Measurements from ENCODE around the gene KIF5A.
"Not testable (repeated sequence)": the region's sequence is repeated elsewhere in the genome, so short reads cannot be mapped to it uniquely, and the experiment has no call there.

KIF5A gene

DNA sequence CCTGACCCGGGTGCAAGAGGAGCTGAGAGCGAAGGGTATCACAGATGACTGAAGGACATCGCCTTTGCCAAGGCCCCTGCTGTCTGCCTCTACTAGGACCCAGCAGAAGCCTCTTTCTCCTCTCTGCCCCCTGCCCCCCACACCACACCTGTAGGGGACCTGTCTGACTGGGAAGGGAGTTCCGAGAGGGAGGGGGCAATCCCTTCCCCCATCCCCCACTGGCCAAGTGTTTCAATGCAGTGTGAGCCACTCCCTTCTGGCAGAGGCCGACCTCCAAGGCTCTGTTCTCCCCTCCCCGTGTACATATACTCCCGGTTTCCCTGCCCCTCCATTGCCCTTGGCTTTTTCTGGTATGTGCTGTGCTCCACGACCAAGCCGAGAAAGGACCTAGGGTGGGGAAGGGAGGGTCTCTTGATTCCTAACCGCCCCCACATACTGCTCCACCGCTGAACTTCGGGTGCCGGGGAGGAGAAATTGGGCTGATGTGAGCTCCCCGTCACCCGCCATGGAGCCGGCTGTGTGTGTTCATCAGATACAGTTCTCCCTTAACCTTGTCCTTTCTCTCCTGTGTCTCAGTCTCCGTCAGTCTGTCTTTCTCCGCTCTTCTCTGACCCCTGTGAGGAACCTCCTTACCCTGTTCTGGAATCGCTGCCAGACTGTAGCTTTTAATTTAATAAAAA is 59.4 kb downstream of the KIF5A start:
- no peak for DNase-seq

DNA sequence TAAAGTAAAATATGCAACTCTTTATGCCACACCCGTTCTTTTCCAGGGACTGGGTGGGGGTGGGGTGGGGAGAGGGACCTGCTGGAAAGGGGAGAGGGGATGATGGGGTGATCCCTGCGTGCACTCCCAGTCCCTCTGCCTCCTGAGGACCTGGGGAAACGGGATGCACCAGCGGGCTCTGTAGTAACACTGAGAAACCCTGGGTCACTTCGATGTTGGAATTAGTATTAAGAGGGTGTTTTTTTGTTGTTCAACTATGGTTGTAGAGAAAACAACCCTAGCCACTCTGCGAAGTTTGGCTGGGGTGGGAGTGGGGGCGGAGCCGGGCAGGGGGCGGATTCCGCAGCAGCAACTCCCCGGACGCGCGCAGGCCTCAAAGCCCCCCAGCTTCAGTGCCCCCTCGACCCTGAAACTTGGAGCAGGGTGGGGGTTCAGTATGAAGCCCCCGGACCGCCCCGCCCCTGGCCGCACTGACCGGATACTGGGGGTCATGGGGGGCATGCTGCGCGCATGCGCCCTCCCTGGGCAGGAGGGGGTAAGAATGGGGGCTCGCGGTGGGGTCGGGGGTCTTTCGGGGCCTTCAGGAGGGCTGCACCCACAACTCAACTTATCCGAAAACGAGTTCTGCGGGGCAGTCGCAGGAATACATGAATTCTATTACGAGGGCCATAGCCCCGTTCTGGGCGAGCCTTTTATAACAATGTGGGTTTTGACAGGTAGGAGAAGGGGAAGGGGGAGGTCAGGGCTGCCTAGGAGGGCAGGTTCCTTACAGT is 60.1 kb downstream of the KIF5A start:
- no peak for DNase-seq

DNA sequence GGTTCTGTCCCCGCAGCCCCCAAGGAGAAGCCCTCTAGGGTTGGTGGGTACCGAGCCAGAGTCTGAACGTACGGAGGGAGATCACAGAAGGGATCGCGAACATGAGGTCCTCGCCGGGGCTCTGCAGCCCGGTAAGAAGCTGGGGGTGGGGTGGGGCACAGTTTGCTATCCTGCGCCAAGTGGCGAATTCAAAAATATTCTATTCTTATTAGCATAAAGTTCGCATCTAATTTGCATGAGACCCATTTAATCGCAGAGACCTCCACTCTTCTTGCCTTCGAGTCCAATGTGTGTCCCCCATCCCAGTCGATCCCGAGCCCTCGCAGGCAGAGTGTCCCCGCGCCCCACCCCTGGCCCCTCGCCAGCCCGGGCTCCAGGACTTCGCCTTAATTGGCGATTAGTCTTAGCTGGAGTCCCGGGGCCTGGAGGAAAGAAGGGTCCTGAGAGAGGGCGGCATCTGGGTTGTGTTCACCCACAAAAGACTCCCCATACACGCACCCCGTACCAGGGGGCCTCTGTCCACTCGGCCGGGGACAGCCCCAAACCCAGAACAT is 60.8 kb downstream of the KIF5A start:
- DNase-seq: no peak

DNA sequence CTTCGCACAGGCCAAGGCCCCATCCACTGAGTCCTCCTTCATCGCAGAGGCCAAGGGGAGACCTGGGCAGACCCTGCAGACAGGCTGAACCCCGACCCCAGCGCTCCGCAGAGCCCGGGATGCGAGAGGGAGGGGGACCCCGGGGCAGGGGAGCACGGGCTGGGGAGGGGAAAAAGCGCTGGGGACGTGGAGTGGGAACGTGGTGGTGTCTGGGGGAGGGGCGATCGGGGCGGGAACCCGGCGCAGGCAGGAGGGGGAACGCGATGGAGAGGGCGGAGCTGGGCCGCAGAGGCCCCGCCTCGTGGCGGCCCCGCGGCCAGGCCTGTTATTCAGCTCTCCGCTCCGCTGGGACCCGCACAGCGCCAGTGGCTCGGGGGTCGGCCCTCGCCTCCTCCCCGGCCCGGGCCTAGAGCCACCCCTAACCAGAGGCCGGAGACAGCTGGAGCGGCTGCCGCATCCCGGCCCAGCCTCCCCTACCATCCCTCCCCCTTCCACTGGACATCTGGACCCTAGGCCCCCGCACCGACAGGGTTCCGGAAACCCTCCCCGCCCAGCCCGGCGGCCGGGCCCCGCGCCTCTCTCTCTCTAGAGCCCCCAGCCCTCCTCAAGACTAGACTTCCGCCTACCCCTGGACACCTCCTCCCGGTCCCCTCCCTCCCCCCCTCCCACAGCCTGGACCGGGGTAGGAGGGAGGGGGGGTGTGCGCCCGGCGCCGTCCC is 61.4 kb downstream of the KIF5A start, which contains the start of gene ARHGEF25:
TSS of gene ARHGEF25 (plus strand) at position 328 of the 719 bp plus-strand sequence. CDS start 460 bp downstream, outside the sequence.
- peak; percentile 24 for DNase-seq

DNA sequence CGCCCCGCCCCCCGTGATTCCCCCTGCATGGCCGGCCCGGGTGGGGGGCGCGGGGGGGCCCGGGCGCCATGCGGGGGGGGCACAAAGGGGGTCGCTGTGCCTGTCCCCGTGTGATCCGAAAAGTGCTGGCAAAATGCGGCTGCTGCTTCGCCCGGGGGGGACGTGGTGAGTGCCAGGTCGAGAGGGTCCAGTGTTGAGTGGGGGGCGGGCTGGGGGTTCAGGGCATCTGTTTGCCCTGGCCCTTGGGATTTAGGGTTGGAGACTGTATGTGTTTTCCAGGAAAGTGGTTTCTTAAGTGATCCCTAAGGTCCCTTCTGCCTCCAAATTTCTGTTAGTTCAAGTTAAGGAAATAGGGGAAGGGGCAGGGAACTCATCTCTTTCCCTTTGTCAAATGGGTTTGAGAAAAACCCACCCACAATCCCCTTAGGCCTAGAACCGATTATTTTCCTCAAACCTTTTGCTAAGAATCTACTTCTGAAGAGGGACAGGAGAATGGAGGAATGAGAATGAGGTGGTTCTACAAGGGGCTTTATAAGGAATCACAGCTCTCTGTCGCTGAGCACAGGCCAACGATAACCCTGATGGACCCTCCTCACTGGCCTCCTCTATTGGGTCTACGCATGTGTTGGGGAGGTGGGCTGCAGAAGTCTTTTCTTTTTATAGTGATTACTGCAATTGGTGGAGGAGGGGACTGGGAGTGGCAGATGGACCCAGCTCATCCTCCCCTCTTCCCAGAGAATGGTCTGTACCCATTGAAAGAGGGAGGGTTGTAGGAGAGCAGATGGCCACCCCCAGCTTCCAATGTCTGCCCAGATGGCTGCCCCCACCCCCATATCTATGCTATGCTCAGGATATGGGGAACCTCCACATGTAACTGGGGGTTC is 62.2 kb downstream of the KIF5A start:
- no peak for DNase-seq

DNA sequence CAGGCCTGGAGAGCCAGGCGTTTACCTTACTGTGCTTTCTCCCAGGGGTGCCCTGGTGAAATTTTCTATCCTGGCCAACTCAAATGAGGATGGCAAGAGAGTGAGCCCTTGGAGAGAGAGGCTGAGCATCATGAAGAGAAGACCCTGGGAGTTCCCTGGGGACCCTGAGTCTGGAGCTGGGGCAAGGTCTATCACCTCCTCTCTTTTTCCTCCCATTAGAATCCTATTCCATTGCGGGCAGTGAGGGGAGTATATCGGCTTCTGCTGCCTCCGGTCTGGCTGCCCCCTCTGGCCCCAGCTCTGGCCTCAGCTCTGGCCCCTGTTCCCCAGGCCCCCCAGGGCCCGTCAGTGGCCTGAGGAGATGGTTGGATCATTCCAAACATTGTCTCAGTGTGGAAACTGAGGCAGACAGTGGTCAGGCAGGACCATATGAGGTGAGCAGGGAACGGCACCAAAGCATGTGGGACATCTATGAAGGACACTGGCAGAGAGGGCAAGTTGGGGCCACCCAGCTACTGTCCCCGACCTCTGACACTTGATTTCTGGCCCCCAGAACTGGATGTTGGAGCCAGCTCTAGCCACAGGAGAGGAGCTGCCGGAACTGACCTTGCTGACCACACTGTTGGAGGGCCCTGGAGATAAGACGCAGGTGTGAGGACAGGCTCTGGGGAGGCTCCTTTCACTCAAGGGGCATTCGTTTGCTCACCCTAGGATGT is 63.0 kb downstream of the KIF5A start:
- no peak for DNase-seq

DNA sequence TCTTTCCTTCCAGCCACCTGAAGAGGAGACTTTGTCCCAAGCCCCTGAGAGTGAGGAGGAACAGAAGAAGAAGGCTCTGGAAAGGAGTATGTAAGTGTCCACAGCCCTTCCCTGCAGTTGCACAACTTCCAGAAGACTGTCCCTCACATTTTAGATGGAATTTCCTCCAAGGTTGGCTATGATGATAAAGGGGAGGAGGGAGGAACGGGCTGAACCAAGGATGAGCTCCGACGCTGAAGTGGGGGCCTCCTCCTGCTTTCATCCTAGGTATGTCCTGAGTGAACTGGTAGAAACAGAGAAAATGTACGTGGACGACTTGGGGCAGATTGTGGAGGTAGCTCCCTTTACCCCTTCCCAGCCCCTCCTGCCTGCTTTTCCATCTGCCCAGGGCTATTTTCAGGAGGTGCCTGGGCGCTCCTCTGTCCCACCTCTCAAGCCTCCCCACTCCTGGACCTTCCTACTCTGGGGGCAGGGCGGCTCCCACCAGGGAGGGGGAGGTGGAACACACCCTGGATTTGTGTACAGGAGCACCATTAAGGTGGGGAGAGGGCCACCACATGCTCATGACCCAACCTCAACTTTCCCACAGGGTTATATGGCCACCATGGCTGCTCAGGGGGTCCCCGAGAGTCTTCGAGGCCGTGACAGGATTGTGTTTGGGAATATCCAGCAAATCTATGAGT is 63.7 kb downstream of the KIF5A start:
- DNase-seq: no peak

DNA sequence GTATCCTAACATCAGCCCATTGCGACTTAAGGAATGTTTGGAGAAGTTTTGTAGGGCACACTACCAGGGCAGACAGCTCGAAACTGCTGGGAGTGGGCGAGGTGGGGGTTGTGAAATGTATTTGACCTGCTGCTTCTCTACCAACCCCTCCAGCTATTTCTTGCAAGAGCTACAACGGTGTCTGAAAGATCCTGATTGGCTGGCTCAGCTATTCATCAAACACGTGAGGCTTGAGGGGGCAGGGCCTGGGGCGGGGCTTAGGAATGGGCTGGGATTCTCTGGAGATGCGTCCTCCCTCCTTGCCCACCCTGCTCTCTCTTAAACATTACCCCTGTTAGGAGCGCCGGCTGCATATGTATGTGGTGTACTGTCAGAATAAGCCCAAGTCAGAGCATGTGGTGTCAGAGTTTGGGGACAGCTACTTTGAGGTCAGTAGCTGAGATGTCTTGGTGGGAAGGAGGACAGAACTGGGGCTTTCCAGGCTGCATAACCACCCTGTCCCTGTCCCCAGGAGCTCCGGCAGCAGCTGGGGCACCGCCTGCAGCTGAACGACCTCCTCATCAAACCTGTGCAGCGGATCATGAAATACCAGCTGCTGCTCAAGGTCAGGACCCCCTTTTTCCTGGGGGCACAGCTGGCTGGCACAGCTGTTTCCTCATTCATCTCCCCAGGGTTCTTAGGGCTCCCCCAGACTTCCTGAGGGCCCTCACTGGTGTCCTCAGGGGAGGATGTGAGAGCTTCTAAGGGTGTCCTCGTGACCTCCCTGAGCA is 64.5 kb downstream of the KIF5A start:
- no peak for DNase-seq

DNA sequence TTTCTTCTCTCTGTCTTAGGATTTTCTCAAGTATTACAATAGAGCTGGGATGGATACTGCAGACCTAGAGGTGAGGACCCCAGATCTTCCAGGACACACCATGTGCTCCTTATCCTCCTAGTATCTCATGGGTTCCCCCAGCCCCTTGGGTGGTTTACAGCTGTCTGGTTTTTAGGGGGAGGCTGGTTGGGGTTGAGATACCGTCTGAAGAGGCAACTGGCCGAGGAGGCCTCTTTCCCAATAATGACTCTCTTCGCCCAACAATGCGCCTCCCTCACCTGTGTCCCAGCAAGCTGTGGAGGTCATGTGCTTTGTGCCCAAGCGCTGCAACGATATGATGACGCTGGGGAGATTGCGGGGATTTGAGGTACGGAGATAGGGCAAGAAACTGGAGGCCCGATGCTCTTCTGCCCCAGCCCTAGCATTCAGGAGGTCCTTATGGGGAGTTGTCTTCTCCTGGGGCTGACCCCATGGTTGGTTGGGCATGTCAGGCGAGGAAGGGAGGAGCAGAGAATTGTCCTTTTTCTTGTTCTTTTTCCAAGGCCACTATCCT is 65.2 kb downstream of the KIF5A start:
- no peak for DNase-seq

DNA sequence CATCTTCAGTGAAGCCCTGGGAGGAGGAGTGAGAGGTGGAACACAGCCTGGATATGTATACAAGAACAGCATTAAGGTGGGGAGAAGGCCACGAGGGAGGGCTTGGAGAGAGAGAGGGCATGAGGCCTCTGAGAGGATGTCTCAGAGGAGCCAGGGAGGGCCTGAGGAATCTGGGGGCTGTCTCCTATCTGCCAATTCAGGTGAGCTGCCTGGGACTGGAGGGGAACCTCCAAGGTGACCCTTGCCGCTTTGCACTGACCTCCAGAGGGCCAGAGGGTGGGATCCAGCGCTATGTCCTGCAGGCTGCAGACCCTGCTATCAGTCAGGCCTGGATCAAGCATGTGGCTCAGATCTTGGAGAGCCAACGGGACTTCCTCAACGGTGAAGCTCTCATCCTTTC is 65.8 kb downstream of the KIF5A start:
- DNase-seq: no peak

DNA sequence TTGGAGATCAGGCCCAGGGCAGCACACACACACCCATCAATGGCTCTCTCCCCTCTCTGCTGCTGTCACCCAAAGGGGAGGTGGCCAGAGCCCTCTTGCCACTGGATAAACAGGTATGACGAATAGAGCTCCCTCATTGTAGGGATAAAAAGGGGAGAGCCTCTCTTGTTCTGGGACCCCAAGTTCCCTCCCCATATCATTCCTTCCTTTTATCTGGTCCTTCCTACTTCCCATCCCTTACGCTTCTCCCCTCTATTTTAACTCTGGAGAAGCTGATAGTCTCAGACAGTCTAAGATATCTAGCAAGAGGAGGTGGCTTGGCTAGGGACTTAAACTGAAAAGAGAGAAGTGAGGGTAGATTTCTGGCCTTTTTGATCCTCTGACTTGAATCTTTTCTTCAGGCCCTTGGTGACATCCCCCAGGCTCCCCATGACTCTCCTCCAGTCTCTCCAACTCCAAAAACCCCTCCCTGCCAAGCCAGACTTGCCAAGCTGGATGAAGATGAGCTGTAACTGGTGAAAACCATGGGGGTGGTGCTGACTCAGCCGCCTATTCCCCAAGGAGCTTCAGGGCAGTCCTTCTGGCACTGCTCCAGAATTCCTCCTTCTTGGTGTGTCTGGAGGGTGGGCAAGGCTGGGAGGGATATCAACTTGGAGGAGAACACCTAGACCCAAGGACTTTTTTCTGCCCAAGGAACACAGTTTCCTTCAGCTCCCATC is 66.7 kb downstream of the KIF5A start:
- no peak for DNase-seq

DNA sequence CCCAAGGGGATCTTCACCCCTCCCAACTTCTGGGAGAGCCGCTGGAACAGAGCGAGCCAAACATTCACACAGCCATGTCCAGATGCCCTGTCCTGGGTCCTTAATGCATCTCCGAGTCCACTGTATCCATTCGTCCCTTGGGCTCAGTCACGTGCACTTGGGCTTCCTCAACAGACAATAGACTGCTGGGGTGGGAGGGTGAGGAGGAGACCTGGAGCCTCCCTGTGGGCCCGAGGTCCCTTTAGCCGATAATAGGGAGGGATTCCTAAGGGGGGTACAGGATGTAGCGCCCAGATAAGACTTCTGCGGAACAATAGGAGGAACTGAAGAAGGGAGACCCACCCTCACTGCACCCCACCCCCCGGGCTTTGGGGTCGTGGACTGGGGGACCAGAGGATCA is 68.1 kb downstream of the KIF5A start:
- DNase-seq: no peak

DNA sequence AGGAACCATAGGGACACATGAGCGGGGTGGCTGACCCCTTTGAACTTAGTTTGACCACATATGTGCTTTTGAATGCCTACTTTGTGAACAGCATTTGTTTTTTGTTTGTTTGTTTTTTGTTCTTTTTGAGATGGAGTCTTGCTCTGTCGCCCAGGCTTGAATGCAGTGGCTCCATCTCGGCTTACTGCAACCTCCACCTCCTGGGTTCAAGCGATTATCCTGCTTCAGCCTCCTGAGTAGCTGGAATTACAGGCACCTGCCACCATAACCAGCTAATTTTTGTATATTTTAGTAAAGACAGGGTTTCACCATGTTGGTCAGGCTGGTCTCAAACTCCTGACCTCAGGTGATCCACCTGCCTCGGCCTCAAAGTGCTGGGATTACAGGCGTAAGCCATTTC is 68.6 kb downstream of the KIF5A start:
- DNase-seq: not testable (repeated sequence)

DNA sequence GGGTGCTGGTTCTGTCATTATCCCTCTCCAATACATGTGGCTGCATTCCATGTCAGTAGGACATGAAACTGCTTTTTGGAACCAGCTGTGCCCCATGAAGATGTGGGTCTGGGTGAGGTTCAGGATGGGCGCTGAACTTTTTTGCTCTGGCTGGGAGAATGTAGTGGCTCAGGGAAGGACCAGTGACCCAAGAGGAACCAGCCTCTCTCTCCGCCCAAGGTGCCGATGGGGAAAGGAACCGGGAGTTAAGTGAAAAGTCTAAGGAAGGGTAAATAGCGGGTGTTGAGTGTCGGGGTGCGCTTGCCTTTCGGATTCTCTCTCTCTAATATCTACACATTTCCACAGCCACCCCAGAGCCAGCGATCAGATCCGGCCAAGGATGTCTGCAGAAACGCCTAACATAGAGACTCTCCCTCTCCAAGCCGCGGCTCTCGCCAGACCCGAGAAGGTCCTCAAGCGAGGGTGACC is 69.2 kb downstream of the KIF5A start:
- no peak for DNase-seq

DNA sequence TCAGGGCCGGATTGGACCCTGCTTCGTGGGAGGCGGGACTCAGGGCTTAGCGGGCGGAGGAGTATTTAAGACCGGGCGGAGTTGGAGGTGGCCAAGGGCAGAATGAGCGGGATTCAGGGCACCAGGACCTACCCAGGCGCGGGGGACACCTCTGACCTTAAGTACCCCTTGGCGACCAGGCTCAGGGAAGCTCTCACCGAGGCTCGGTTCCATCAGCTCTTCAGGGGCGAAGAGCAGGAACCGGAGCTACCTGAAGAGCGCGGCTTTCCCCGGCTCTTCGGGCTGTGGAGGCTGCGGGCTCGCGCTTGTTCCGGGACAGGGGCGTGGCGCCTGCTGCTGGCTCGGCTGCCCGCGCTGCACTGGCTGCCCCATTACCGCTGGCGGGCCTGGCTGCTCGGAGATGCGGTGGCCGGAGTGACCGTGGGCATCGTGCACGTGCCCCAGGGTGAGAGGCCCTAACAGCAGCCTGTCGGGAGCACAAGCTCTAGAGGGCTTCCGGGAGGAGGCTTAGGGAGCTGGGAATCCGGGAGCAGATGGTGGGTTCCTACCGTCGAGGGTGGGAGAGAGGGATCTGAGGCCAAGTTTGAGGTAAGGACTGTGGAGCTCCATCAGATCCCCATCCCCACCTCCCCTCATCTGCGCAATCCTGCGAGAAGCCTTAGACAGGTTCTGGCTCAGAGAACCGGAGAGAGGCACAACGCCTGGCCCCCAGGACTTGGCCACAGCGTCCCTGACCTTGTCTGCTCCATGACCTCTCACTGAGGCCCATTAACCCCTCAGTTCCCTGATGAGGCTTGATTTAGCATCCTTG is 69.8 kb downstream of the KIF5A start:
- no peak for DNase-seq

DNA sequence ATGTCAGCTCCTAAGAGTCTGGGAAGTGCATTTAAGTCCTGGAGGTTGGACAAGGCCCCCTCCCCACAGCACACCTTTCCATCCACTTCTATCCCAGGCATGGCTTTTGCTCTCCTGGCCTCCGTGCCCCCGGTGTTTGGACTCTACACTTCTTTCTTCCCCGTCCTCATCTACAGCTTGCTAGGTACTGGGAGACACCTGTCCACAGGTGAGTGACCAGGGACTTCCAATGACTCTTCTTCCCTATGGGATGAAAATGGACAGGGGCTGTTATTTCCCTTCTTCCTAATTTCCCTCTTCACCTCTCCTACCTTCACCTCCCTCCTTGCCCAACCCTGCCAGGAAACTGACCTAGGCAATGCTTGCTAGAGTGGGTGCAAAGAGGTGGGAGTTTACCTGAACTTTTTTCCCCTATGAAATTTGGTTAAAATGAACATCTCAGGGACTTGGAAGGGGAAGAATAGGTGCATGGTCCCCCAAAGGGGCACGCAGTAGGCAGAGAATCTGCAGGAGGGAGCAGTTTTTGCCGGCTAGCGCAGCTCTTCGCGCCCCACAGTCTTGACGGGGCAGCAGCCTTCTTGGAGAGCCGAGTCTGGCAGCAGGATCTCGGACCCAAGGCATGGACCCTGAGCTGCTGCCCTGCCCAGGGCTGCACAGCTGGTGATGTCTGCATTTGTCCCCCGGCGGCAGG is 70.5 kb downstream of the KIF5A start:
- DNase-seq: no peak

DNA sequence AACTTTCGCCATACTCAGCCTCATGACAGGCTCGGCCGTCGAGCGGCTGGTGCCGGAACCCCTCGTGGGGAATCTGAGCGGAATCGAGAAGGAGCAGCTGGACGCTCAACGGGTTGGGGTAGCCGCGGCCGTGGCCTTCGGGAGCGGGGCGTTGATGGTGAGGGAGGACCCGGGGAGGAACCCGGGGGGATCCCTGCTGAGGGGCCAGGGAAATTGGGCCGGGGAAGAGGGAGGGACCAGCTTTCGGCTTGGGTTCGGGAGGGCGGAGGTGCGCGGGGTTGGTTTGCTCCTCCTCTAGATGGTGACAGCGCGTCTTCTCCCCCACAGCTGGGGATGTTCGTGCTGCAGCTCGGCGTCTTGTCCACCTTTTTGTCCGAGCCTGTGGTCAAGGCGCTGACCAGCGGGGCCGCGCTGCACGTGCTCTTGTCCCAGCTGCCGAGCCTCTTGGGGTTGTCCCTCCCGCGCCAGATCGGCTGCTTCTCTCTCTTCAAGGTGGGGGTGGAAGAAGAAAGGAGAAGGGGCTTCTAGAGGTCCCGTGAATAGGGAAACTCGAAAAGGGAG is 71.2 kb downstream of the KIF5A start:
- DNase-seq: no peak

Data from NCI-H1092 (cell line).